HEK293 (cell line): ENCODE measurements around the gene PCTP.

Experiments
- OSR2 ChIP-seq: fragments of 450-650 bp; formaldehyde crosslinking; IDR thresholded peaks from 2 replicates; pipeline ENCODE4 v1.5.1; 2016; ENCODE audit warnings: missing biosample characterization, missing genetic modification characterization
- REST ChIP-seq: fragments of 450-650 bp; formaldehyde crosslinking; IDR thresholded peaks from 2 replicates; pipeline ENCODE4 v1.5.1; 2016; ENCODE audit warnings: missing biosample characterization, missing genetic modification characterization
- SP2 ChIP-seq: fragments of 450-650 bp; formaldehyde crosslinking; IDR thresholded peaks from 2 replicates; pipeline ENCODE4 v1.5.1; 2016; ENCODE audit warnings: missing biosample characterization, missing genetic modification characterization
- TCF7L2 ChIP-seq: IDR thresholded peaks from 2 replicates; pipeline ENCODE4 v1.6.1; 2011; ENCODE audit warnings: low read depth, mild to moderate bottlenecking, inconsistent platforms, low read length, moderate library complexity, borderline replicate concordance
- ZBTB49 ChIP-seq: fragments of 450-650 bp; formaldehyde crosslinking; IDR thresholded peaks from 2 replicates; pipeline ENCODE4 v1.5.1; 2016; ENCODE audit warnings: missing biosample characterization, missing genetic modification characterization, low read depth
- ZNF114 ChIP-seq: fragments of 450-650 bp; formaldehyde crosslinking; IDR thresholded peaks from 2 replicates; pipeline ENCODE4 v1.5.0; 2017; ENCODE audit warnings: missing biosample characterization, missing genetic modification characterization
- ZNF174 ChIP-seq: fragments of 450-650 bp; formaldehyde crosslinking; IDR thresholded peaks from 2 replicates; pipeline ENCODE4 v1.5.0; 2017; ENCODE audit warnings: missing biosample characterization, mild to moderate bottlenecking, missing genetic modification characterization
- ZNF274 ChIP-seq, 2 experiments: fragments of 200-500 bp in 1 of 2; fragments of 450-650 bp in 1 of 2; sonication (Bioruptor generic) in 1 of 2; formaldehyde crosslinking in 1 of 2; IDR thresholded peaks; 2 replicates each; pipeline versions ENCODE4 v1.5.1 to v1.6.1; 2014 to 2016; ENCODE audit warnings: borderline replicate concordance in 1 of 2, inconsistent platforms in 1 of 2, low read length in 1 of 2, missing biosample characterization in 1 of 2, missing genetic modification characterization in 1 of 2
- ZNF302 ChIP-seq: fragments of 450-650 bp; formaldehyde crosslinking; IDR thresholded peaks from 2 replicates; pipeline ENCODE4 v1.5.1; 2016; ENCODE audit warnings: missing biosample characterization, missing genetic modification characterization, low read depth
- ZNF654 ChIP-seq: fragments of 450-650 bp; formaldehyde crosslinking; IDR thresholded peaks from 2 replicates; pipeline ENCODE4 v1.5.1; 2016; ENCODE audit warnings: low read depth, missing biosample characterization, missing genetic modification characterization
- ZNF76 ChIP-seq: fragments of 450-650 bp; formaldehyde crosslinking; IDR thresholded peaks from 2 replicates; pipeline ENCODE4; 2016; ENCODE audit warnings: low read depth, missing biosample characterization, missing genetic modification characterization, borderline replicate concordance
- TF ChIP-seq, protein P1 (sequence below): fragments of 450-650 bp; formaldehyde crosslinking; IDR thresholded peaks from 2 replicates; pipeline ENCODE4 v1.5.1; 2016; ENCODE audit warnings: missing biosample characterization, missing genetic modification characterization
- TF ChIP-seq, protein P2 (sequence below): fragments of 450-650 bp; formaldehyde crosslinking; IDR thresholded peaks from 2 replicates; pipeline ENCODE4 v1.5.1; 2016; ENCODE audit warnings: missing biosample characterization, missing genetic modification characterization

DNA sequence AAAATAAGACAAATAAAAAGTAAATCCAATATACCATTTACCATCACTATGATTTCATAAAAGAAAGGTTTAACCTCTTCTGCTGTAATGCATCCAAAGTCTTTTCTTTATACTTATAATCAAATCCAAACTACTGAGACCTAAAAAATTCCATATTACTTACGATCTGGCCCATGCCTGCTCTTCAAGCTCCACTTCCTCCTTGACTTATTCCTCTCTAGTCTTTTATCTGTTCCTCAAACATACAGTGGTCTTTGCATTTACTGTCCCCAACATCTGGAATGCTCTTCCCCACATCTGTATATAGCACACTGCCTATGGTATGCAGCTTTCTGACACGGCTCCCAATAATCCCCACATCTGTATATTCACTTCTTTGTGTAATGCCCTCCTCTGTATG lies 33.8 kb downstream of the PCTP start:
- TF ChIP-seq OSR2 (tag by site-specific recombination) (no peak), ZNF174 (tag by site-specific recombination) (no peak), ZNF274 (IDR thresholded peaks at IDR 0.05; ENCODE audit: low read length) (no peak), ZNF274 (tag by site-specific recombination; IDR thresholded peaks at IDR 0.05; ENCODE audit: borderline replicate concordance) (no peak), REST (tag by site-specific recombination) (no peak), ZNF114 (no peak), ZBTB49 (tag by site-specific recombination) (no peak), ZNF76 (tag by site-specific recombination) (no peak), ZNF654 (tag by site-specific recombination) (no peak), SP2 (tag by site-specific recombination) (no peak), ZNF302 (tag by site-specific recombination) (no peak), TCF7L2 (no peak)
- TF ChIP-seq, protein P1, sequence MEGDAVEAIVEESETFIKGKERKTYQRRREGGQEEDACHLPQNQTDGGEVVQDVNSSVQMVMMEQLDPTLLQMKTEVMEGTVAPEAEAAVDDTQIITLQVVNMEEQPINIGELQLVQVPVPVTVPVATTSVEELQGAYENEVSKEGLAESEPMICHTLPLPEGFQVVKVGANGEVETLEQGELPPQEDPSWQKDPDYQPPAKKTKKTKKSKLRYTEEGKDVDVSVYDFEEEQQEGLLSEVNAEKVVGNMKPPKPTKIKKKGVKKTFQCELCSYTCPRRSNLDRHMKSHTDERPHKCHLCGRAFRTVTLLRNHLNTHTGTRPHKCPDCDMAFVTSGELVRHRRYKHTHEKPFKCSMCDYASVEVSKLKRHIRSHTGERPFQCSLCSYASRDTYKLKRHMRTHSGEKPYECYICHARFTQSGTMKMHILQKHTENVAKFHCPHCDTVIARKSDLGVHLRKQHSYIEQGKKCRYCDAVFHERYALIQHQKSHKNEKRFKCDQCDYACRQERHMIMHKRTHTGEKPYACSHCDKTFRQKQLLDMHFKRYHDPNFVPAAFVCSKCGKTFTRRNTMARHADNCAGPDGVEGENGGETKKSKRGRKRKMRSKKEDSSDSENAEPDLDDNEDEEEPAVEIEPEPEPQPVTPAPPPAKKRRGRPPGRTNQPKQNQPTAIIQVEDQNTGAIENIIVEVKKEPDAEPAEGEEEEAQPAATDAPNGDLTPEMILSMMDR (tag by site-specific recombination): no peak
- TF ChIP-seq, protein P2, sequence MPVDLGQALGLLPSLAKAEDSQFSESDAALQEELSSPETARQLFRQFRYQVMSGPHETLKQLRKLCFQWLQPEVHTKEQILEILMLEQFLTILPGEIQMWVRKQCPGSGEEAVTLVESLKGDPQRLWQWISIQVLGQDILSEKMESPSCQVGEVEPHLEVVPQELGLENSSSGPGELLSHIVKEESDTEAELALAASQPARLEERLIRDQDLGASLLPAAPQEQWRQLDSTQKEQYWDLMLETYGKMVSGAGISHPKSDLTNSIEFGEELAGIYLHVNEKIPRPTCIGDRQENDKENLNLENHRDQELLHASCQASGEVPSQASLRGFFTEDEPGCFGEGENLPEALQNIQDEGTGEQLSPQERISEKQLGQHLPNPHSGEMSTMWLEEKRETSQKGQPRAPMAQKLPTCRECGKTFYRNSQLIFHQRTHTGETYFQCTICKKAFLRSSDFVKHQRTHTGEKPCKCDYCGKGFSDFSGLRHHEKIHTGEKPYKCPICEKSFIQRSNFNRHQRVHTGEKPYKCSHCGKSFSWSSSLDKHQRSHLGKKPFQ (tag by site-specific recombination): no peak
